Stimulated activated naive CD4-positive, alpha-beta T cell treated with Interleukin-2 at 50 U/mL for 16 hours (primary cell): ENCODE data around the gene DDX1.

Experiments
- DNase-seq: peaks from one replicate; lab custom pipeline; 2025; lab: John Stamatoyannopoulos, UW

Gene DDX1

DNA sequence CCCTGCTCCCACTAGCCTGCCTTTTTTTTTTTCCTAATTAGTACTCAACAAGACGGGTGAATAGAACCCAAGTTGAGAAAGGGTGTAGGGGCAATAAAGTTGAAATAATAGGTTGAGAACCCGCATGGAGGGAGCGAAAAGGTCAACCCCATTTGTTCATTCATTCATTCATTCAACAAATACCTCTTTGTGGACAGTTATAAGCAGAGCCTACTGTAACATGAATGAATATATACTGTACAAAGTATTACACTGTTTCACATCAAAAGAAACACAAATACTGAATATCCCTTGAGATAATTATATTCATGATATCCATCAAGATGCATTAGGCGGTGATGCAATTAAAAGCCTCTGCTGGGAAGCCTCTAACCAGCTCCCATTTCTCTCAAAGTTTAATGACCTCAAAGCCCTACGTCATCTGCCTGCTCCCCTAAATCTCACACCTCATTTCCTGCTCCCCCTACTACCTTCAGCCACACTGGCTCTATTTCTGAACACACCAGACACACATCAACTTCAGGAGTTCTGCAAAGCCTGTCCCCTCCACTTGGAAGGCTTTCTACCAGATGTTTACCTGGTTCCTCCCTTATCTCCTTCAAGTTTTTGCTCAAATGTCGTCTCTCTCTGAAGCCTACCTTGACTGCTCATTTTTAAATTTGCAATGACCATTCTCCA is 29.2 kb upstream of the DDX1 start:
- DNase-seq = no peak

- no peak for DNase-seq
Observed at GRCh38 chr2:15563227-15564100, 28.2 kb upstream of the DDX1 start.

- no peak for DNase-seq
Observed at GRCh38 chr2:15565392-15565791, 26.3 kb upstream of the DDX1 start.

DNA sequence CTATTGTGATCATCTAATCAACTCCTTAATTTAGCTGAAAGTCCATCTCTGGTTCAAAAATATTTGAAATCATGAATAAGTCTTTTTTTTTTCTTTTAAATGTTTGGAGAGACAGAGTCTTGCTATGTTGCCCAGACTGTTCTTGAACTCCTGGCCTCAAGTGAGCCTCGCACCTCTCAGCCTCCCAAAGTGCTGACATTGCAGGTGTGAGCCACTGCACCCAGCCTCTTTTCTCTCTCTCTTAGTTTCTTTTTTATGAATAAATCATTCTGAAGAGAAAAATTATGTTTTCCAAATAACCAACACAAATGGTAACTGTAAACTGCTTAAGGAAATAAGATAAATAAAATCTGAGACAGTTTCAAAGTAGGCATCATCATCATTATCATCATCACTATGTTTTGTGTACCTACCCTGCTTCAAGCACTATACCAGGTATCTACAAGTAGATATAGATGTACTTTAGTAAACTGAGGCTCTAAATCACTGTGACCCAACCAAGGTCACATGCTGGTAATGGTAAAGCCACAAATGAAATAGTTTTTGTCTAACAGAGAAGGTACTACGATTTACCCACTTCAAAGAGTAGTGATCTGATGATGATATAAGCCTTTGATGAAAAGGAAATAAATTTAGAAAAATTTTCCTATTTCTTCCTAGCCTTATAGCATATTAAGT is 25.5 kb upstream of the DDX1 start:
- DNase-seq = no peak

DNA sequence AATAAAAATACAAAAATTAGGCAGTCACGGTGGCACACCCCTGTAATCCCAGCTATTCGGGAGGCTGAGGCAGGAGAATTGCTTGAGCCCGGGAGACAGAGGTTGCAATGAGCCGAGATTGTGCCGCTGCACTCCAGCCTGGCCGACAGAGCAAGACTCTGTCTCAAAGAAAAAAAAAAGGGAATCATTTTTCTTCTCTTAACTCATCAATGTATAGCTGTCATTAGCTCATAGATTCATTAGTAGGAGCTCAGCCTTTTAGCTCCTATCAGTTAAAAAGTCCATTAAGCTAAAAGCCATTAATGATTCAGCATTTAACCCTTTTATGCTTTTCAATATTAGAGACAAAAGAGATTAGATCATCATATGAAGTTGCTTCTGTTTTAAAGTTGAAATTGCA is 24.8 kb upstream of the DDX1 start:
- no peak for DNase-seq

DNA sequence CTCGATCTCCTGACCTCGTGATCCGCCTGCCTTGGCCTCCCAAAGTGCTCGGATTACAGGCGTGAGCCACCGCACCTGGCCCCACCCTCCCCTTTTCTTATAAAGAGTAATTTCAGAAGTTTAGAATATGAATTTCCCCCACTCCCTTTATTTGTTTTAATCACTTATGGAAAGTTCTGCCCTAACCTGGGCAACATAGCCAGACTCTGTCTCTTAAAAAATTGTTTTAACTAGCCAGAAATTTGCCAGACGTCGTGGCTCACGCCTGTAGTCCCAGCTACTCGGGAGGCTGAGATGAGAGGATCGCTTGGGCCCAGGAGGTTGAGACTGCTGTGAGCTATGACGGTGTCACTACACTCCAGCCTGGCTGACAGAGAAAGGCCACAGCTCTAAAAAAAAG is 22.8 kb upstream of the DDX1 start:
- DNase-seq = no peak

DNA sequence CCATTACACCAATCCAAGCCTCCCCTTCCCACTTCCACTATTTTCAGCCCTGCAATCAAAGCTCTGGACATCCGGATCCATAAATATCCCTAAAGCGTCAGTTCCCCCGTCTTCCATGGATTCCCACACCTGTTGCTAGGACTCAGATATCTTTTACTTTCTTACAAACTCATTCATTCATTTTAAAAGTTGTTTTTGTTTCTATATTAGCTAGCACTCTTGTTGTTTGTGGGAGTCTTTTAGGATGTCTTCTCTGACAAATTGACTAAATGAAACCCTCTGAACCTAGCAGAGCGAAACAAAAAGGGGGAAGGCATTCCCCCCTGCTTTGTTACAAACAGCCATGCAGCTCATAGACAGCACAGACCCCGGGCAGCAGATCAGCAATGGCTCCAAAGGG is 21.6 kb upstream of the DDX1 start:
- DNase-seq = no peak

DNA sequence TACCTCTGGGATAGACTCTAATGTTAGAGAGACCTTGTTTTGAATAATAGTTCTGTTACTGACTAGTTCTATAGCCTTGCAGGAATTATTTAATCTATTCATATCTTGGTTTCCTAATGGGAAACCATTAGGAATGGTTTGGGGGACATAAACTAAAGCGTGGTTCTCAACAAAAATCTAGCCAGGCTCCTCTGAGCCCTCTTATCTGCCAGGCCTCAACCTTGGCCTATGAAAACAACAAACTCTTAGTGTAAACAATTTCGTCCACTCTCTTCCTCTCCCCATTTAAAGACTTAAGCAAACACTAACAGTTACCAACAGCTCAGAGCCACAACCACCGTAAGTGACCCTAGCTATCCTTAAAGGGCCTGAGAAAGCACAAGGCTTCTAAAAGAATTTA is 19.9 kb upstream of the DDX1 start:
- DNase-seq = no peak

DNA sequence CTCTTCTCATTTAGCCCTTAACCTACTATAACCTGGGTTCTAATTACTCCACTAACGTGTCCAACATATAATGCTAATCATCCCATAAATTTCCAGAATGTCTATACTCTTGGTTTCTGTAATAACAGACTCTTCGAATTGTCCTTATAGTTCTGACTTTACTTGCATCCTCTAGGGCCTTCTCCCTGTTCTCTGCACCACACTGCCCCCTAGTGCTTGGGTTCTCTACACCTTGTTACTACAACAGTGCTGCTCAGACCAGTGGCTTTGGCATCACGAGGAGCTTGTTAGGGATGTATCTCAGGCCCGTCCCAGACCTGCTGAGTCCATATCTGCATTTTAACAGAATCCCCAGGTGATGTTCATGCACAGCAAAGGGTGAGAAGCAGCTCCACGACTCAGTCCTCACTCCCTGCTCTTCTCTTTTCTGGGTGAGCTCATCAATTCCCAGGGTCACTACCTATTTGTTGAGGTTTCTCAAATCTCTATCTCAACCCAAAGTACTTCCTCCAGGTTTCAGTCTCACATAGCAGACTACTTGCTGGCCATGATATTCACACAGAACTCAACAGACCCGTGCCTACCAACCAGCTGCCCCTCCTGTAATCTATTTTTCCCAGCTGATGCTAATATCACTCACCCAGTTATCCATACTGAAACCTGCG is 14.5 kb upstream of the DDX1 start:
- DNase-seq = peak; percentile 80

DNA sequence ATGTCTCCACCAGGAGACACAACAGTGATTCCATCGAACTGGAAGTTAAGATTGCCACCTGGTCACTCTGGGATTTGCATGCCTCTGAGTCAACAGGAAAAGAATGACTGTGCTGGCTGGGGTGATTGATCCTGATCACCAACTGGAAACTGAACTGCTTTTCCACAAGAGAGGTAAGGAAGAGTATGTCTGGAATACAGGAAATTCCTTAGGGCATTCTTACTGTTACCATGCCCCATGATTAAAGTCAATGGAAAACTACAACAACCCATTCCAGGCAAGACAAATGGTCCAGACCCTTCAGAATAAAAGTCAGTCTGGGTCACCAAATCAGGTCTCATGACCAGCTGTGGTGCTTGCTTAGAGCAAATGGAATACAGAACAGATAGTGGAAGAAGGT is 12.0 kb upstream of the DDX1 start:
- DNase-seq = no peak

GRCh38 chr2:15580451-15580850 is 11.2 kb upstream of the DDX1 start:
- no peak for DNase-seq

- DNase-seq = no peak
Observed at GRCh38 chr2:15582710-15583357, 8.8 kb upstream of the DDX1 start.

DNA sequence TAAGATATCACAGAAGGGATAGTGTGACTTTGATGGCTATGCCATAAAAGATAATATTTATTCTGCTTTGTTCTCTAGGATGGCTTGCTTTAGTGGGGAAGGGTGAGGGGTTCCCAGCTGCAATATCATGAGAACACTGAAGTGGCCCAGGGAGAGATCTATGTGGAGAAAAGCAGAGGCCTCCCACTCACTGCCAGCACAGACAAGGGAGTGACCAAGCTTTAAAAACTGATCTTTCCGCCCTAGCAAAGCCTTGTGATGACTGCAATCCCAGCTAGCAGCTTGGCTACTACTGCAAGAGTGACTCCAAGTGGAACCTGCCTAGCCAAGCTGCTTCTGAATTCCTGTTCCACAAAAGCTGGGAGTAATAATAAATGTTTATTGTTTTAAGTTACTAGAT is 7.8 kb upstream of the DDX1 start:
- DNase-seq = no peak

- no peak for DNase-seq
Observed at GRCh38 chr2:15584316-15584715, 7.4 kb upstream of the DDX1 start.

GRCh38 chr2:15584767-15585469 is 6.8 kb upstream of the DDX1 start:
- DNase-seq = no peak

- DNase-seq = no peak
Observed at GRCh38 chr2:15588329-15588919, 3.2 kb upstream of the DDX1 start.

- DNase-seq = no peak
Observed at GRCh38 chr2:15591373-15591691, 336 bp upstream of the DDX1 start.

- DNase-seq = no peak
Observed at GRCh38 chr2:15593327-15593705, 1.6 kb downstream of the DDX1 start.

- no peak for DNase-seq
Observed at GRCh38 chr2:15594291-15595256, 2.9 kb downstream of the DDX1 start.

- DNase-seq = no peak
Observed at GRCh38 chr2:15595342-15595905, 3.8 kb downstream of the DDX1 start.
